Measurements from ENCODE around the gene SMYD3. TPM values are rescaled to one million over a fixed set of nuclear protein-coding genes. Genes with fewer than 3 reads are reported as not detected.
"Not testable (repeated sequence)": the region's sequence is repeated elsewhere in the genome, so short reads cannot be mapped to it uniquely, and the experiment has no call there.

SMYD3 gene
- total RNA-seq, 4 donors from 2014 or later, result 33.7 to 105 (median 51.4) TPM

DNA sequence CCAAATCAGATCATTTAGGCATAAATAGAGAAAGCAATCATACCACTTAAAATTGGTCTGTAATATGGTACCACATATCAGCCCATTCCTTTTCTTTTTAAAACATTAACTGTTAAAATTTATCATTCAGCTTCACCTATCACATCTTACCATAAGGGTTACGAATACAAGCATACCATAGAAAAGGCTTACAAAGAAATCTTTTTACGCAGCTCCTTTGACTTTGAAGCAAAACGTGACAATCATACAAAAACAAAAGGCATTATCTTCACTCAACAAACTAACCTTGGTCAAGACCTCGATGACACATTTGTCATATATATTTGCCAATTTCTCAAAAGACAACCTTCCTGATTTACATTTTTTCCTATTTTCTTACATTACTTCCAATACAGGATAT, 169.0 kb downstream of the SMYD3 start:
- DNase-seq, result no peak
- H3K4me3 ChIP-seq (replicated peaks in 1 of 3), result no peak overlapping the region
- H3K4me1 ChIP-seq, result no peaks in the 10 kb centered on the region
- no peaks in the 10 kb centered on the region for H3K9me3 ChIP-seq
- intact Hi-C loops (cut with DNase I), result no loop called here
- H3K27me3 ChIP-seq, result no peaks in the 10 kb centered on the region
- TF ChIP-seq POLR2A (IDR thresholded peaks at IDR 0.05) (no peak), CTCF (IDR thresholded peaks at IDR 0.05) (no peak)
- no peaks in the 10 kb centered on the region for H3K36me3 ChIP-seq
- no peak overlapping the region for H3K27ac ChIP-seq
- 88 to 93% methylated on average over 4 of the region's 4 CpGs for WGBS, 2 donors

GRCh38 chr1:246335151-246335550, 171.9 kb downstream of the SMYD3 start:
- no peaks in the 10 kb centered on the region for H3K36me3 ChIP-seq
- no peaks in the 10 kb centered on the region for H3K9me3 ChIP-seq
- H3K27ac ChIP-seq, result no peak overlapping the region
- WGBS, 2 donors, result 87 to 88% methylated on average over 5 of the region's 5 CpGs
- no peaks in the 10 kb centered on the region for H3K4me1 ChIP-seq
- H3K4me3 ChIP-seq (replicated peaks in 1 of 3), result no peak overlapping the region
- H3K27me3 ChIP-seq, result no peaks in the 10 kb centered on the region
- intact Hi-C loops (cut with DNase I), result no loop called here
- DNase-seq, result no peak
- TF ChIP-seq CTCF (IDR thresholded peaks at IDR 0.05), result no peak
- TF ChIP-seq POLR2A (IDR thresholded peaks at IDR 0.05), result no peak

DNA sequence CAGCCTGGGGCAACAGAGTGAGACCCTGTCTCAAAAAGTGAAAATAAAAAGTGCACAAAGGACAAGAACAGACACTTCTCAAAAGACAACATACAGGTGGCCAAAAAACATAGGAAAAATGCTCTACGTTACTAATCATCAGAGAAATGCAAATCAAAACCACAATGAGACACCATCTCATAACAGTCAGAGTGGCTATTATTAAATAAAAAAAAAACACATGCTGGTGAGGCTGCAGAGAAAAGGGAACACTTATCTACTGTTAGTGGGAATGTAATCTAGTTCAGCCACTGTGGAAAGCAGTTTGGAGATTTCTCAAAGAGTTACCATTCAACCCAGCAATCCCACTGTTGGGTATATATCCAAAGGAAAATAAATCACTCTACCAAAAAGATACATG, 173.2 kb downstream of the SMYD3 start:
- Histone ChIP-seq H3K27ac (no peak overlapping the region), H3K36me3 (no peaks in the 10 kb centered on the region), H3K4me3 (replicated peaks in 1 of 3) (no peak overlapping the region), H3K4me1 (no peaks in the 10 kb centered on the region), H3K27me3 (no peaks in the 10 kb centered on the region), H3K9me3 (no peaks in the 10 kb centered on the region)
- 92 to 96% methylated on average over 1 of the region's 1 CpG for WGBS, 2 donors
- intact Hi-C loops (cut with DNase I), result no loop called here
- TF ChIP-seq CTCF (IDR thresholded peaks at IDR 0.05), result no peak
- TF ChIP-seq POLR2A (IDR thresholded peaks at IDR 0.05), result no peak
- DNase-seq, result no peak

GRCh38 chr1:246332078-246332477, 175.0 kb downstream of the SMYD3 start:
- Histone ChIP-seq H3K27me3 (no peaks in the 10 kb centered on the region), H3K9me3 (no peaks in the 10 kb centered on the region), H3K36me3 (no peaks in the 10 kb centered on the region), H3K27ac (no peak overlapping the region), H3K4me1 (no peaks in the 10 kb centered on the region), H3K4me3 (replicated peaks in 1 of 3) (no peak overlapping the region)
- DNase-seq, result no peak
- intact Hi-C loops (cut with DNase I), result no loop called here
- TF ChIP-seq CTCF (IDR thresholded peaks at IDR 0.05) (no peak), POLR2A (IDR thresholded peaks at IDR 0.05) (no peak)
- 52 to 89% methylated on average over 1 of the region's 1 CpG for WGBS, 2 donors

GRCh38 chr1:246329900-246330299, 177.2 kb downstream of the SMYD3 start:
- TF ChIP-seq POLR2A (IDR thresholded peaks at IDR 0.05), result no peak
- no peak for TF ChIP-seq CTCF (IDR thresholded peaks at IDR 0.05)
- 91 to 96% methylated on average over 4 of the region's 4 CpGs for WGBS, 2 donors
- intact Hi-C loops (cut with DNase I), result no loop called here
- no peaks in the 10 kb centered on the region for H3K27me3 ChIP-seq
- no peak overlapping the region for H3K4me3 ChIP-seq (replicated peaks in 1 of 3)
- H3K36me3 ChIP-seq, result no peaks in the 10 kb centered on the region
- H3K4me1 ChIP-seq, result no peaks in the 10 kb centered on the region
- H3K27ac ChIP-seq, result no peak overlapping the region
- no peak for DNase-seq
- no peaks in the 10 kb centered on the region for H3K9me3 ChIP-seq

GRCh38 chr1:246329292-246329691, 177.8 kb downstream of the SMYD3 start:
- H3K27me3 ChIP-seq; DNase-seq; H3K9me3 ChIP-seq; H3K4me3 ChIP-seq (replicated peaks in 1 of 3); H3K27ac ChIP-seq; H3K4me1 ChIP-seq; H3K36me3 ChIP-seq; intact Hi-C loops (cut with DNase I): not testable (repeated sequence)
- WGBS, 2 donors, result 89 to 96% methylated on average over 1 of the region's 1 CpG
